Right ventricle myocardium inferior (tissue), 1 donor: ENCODE results near the gene SLC44A4. TPM values are rescaled to one million over a fixed set of nuclear protein-coding genes. Genes with fewer than 3 reads are reported as not detected.
A peak's percentile ranks its signal among the peaks of the same experiment; 100 is the strongest.
"Not testable (repeated sequence)": the region's sequence is repeated elsewhere in the genome, so short reads cannot be mapped to it uniquely, and the experiment has no call there.

Experiments
- ATAC-seq: fragments of 200-7000 bp; cut with Tn5 transposase; one replicate; pipeline ENCODE4 v1.9.1; 2020; ENCODE audit warnings: mild to moderate bottlenecking, moderate library complexity
- DNase-seq: peaks from one replicate; pipeline ENCODE4 v3.0.0; 2021; ENCODE audit errors: missing footprints
- intact Hi-C: fragments of 100-400 bp; cut with DNase I; formaldehyde crosslinking; loops from one replicate; pipeline ENCODE4 v1.11.0; 2022
- total RNA-seq: library from RNA; stranded (reverse); fragmentation: NEBNext Ultra II Directional; extraction: Animal tissue kit (Norgen Biotek cat#: 25700); gene quantifications from one replicate; pipeline ENCODE4 v1.2.1, GENCODE V29; 2021
- donor health status: DM: no; HTN: yes; CAD: no; lungs with severe emphysema.

Gene SLC44A4
- total RNA-seq, 1 donor from 2014 or later, result not detected

GRCh38 chr6:31823592-31824196 is 55.1 kb downstream of the SLC44A4 start:
- intact Hi-C loops, ATAC-seq, DNase-seq: not testable (repeated sequence)

GRCh38 chr6:31822036-31822821 is 56.6 kb downstream of the SLC44A4 start:
- ATAC-seq, result peak; percentile 72
- intact Hi-C loops, result no loop called here
- peak; percentile 88 for DNase-seq

- ATAC-seq, result peak; percentile 58
- DNase-seq, result peak; percentile 90
- intact Hi-C loops, result no loop called here
Measured at GRCh38 chr6:31821301-31822035, 57.3 kb downstream of the SLC44A4 start.

DNA sequence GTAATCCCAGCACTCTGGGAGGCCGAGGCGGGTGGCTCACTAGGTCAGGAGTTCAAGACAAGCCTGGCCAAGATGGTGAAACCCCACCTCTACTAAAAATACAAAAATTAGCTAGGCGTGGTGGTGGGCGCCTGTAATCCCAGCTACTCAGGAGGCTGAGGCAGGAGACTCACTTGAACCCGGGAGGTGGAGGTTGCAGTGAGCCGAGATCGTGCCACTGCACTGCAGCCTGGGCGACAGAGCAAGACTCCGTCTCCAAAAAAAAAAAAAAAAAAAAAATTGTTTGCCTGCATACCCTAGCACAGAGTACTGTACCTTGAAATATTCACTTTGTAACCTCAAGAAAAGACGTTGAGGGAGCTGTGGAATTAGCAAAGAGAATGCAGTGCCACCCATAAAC is 58.4 kb downstream of the SLC44A4 start:
- ATAC-seq, DNase-seq, intact Hi-C loops: not testable (repeated sequence)

- ATAC-seq, result no peak
- DNase-seq, result no peak
- intact Hi-C loops, result no loop called here
Measured at GRCh38 chr6:31819871-31820299, 58.9 kb downstream of the SLC44A4 start.

GRCh38 chr6:31817929-31818511 is 60.8 kb downstream of the SLC44A4 start:
- ATAC-seq, DNase-seq, intact Hi-C loops: not testable (repeated sequence)

DNA sequence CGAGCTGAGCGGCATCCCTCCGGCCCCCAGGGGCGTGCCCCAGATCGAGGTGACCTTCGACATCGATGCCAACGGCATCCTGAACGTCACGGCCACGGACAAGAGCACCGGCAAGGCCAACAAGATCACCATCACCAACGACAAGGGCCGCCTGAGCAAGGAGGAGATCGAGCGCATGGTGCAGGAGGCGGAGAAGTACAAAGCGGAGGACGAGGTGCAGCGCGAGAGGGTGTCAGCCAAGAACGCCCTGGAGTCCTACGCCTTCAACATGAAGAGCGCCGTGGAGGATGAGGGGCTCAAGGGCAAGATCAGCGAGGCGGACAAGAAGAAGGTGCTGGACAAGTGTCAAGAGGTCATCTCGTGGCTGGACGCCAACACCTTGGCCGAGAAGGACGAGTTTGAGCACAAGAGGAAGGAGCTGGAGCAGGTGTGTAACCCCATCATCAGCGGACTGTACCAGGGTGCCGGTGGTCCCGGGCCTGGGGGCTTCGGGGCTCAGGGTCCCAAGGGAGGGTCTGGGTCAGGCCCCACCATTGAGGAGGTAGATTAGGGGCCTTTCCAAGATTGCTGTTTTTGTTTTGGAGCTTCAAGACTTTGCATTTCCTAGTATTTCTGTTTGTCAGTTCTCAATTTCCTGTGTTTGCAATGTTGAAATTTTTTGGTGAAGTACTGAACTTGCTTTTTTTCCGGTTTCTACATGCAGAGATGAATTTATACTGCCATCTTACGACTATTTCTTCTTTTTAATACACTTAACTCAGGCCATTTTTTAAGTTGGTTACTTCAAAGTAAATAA is 61.5 kb downstream of the SLC44A4 start:
- peak; percentile 69 for DNase-seq
- ATAC-seq, intact Hi-C loops: not testable (repeated sequence)

DNA sequence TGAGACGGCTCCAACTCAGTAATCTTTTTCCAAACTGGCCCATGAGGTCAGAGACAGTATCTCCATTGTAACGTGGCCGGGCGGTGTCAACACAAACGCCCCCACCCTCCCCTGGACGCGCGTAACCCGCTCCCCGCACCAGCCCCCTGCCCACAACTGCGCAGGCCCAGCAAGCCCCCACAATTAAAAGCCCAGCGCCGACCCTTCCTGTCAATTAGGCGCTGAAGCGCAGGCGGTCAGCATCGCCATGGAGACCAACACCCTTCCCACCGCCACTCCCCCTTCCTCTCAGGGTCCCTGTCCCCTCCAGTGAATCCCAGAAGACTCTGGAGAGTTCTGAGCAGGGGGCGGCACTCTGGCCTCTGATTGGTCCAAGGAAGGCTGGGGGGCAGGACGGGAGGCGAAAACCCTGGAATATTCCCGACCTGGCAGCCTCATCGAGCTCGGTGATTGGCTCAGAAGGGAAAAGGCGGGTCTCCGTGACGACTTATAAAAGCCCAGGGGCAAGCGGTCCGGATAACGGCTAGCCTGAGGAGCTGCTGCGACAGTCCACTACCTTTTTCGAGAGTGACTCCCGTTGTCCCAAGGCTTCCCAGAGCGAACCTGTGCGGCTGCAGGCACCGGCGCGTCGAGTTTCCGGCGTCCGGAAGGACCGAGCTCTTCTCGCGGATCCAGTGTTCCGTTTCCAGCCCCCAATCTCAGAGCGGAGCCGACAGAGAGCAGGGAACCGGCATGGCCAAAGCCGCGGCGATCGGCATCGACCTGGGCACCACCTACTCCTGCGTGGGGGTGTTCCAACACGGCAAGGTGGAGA is 63.6 kb downstream of the SLC44A4 start, which contains the start of the genes HSPA1A and HSPA1L:
Gene HSPA1A (plus strand): TSS at position 519 of the 814 bp plus-strand sequence. CDS start 214 bp downstream, at position 733.
Gene HSPA1L (minus strand): TSS at position 259 of the 814 bp plus-strand sequence. CDS start 3,311 bp downstream, outside the sequence.
- intact Hi-C loops, result no loop called here
- DNase-seq (peak; percentile 95), ATAC-seq (peak; percentile 92)

- DNase-seq (peak; percentile 96), ATAC-seq (peak; percentile 87)
- intact Hi-C loops, result no loop called here
Measured at GRCh38 chr6:31814677-31815024, 64.1 kb downstream of the SLC44A4 start.

DNA sequence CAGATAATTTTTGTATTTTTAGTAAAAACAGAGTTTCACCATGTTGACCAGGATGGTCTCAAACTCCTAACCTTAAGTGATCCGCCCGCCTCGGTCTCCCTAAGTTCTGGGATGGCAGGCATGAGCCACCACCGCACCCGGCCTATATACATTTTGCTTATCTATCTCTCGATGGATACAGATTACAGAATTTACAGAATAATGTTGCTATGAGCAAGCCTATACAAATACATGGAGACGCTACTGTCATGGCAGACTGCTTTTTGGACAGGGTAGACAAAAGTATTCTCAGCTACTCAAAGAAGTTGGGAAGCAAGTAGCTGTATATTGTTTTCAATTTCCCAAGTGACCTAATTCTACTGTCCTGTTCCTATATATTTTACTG is 65.3 kb downstream of the SLC44A4 start:
- intact Hi-C loops, result no loop called here
- DNase-seq (peak; percentile 20), ATAC-seq (no peak)

Other genes starting within 250 kb of the SLC44A4 start
- gene BAG6, start 226.3 kb downstream of the SLC44A4 start, total RNA-seq, result 260 TPM
- 0.87 TPM for gene APOM, start 223.1 kb downstream of the SLC44A4 start, total RNA-seq
- 17.0 TPM for gene C6orf47, start 218.2 kb downstream of the SLC44A4 start, total RNA-seq
- 17.1 TPM for gene GPANK1, start 214.0 kb downstream of the SLC44A4 start, total RNA-seq
- 97.3 TPM for gene CSNK2B, start 212.9 kb downstream of the SLC44A4 start, total RNA-seq
- 3.9 TPM for gene LY6G5B, start 209.0 kb downstream of the SLC44A4 start, total RNA-seq
- 1.5 TPM for gene LY6G5C, start 197.9 kb downstream of the SLC44A4 start, total RNA-seq
- gene ABHD16A, start 175.7 kb downstream of the SLC44A4 start, total RNA-seq, result 26.9 TPM
- gene LY6G6F, start 172.1 kb downstream of the SLC44A4 start, total RNA-seq, result not detected
- not detected for gene LY6G6D, start 163.6 kb downstream of the SLC44A4 start, total RNA-seq
- not detected for gene LY6G6C, start 157.3 kb downstream of the SLC44A4 start, total RNA-seq
- 0.70 TPM for gene MPIG6B, start 155.6 kb downstream of the SLC44A4 start, total RNA-seq
- 40.6 TPM for gene DDAH2, start 149.7 kb downstream of the SLC44A4 start, total RNA-seq
- gene CLIC1, start 142.5 kb downstream of the SLC44A4 start, total RNA-seq, result 102 TPM
- 2.0 TPM for gene MSH5, start 139.0 kb downstream of the SLC44A4 start, total RNA-seq
- 0.57 TPM for gene SAPCD1, start 116.3 kb downstream of the SLC44A4 start, total RNA-seq
- 12.1 TPM for gene VWA7, start 101.7 kb downstream of the SLC44A4 start, total RNA-seq
- gene VARS1, start 83.2 kb downstream of the SLC44A4 start, total RNA-seq, result 29.7 TPM
- 24.6 TPM for gene LSM2, start 72.0 kb downstream of the SLC44A4 start, total RNA-seq
- gene HSPA1L, start 63.7 kb downstream of the SLC44A4 start, total RNA-seq, result 1.6 TPM
- gene HSPA1A, start 63.5 kb downstream of the SLC44A4 start, total RNA-seq, result 298 TPM
- 215 TPM for gene HSPA1B, start 51.3 kb downstream of the SLC44A4 start, total RNA-seq
- 25.6 TPM for gene NEU1, start 16.2 kb downstream of the SLC44A4 start, total RNA-seq
- 16.8 TPM for gene EHMT2, start 18.7 kb upstream of the SLC44A4 start, total RNA-seq
- 3.2 TPM for gene ZBTB12, start 23.1 kb upstream of the SLC44A4 start, total RNA-seq
- 8.9 TPM for gene C2, start 48.7 kb upstream of the SLC44A4 start, total RNA-seq
- gene CFB, start 67.1 kb upstream of the SLC44A4 start, total RNA-seq, result 8.8 TPM
- gene NELFE, start 80.0 kb upstream of the SLC44A4 start, total RNA-seq, result 41.9 TPM
- gene SKIC2, start 80.2 kb upstream of the SLC44A4 start, total RNA-seq, result 30.7 TPM
- 9.8 TPM for gene DXO, start 93.1 kb upstream of the SLC44A4 start, total RNA-seq
- gene C4A, start 103.1 kb upstream of the SLC44A4 start, total RNA-seq, result 92.1 TPM
- 81.6 TPM for gene C4B, start 135.8 kb upstream of the SLC44A4 start, total RNA-seq
- gene CYP21A2, start 159.4 kb upstream of the SLC44A4 start, total RNA-seq, result 0.30 TPM
- 73.3 TPM for gene TNXB, start 230.3 kb upstream of the SLC44A4 start, total RNA-seq
- gene ATF6B, start 249.2 kb upstream of the SLC44A4 start, total RNA-seq, result 24.4 TPM